ENCODE data around the gene DACH1.

Gene DACH1

GRCh38 chr13:71813187-71813586 lies 53.8 kb downstream of the DACH1 start:
- no peak overlapping the region for H2AFZ ChIP-seq (ENCODE audit: low read depth)
- no peaks in the 10 kb centered on the region for H3K79me2 ChIP-seq (ENCODE audit: insufficient read depth, low read depth)
- no peaks in the 10 kb centered on the region for H3K36me3 ChIP-seq (ENCODE audit: insufficient read depth)
- H3K9ac ChIP-seq, result no peak overlapping the region
- TF ChIP-seq CTCF (conservative IDR thresholded peaks at IDR 0.05; ENCODE audit: low read depth, low read length), result no peak
- H3K4me1 ChIP-seq (ENCODE audit: low read depth, poor library complexity, severe bottlenecking), result no peaks in the 10 kb centered on the region
- no peak overlapping the region for H3K27ac ChIP-seq
- H3K4me3 ChIP-seq (IDR thresholded peaks at IDR 0.05; ENCODE audit: insufficient read depth, low read depth, low read length), result no peak overlapping the region
- H3K4me2 ChIP-seq, result no peak overlapping the region
- no peaks in the 10 kb centered on the region for H4K20me1 ChIP-seq (ENCODE audit: insufficient read depth)
- H3K27me3 ChIP-seq (ENCODE audit: insufficient read depth, low read depth), result no peaks in the 10 kb centered on the region

GRCh38 chr13:71811344-71811743 lies 55.7 kb downstream of the DACH1 start:
- Histone ChIP-seq H3K9ac (no peak overlapping the region), H4K20me1 (ENCODE audit: insufficient read depth) (no peaks in the 10 kb centered on the region)

GRCh38 chr13:71808708-71809107 lies 58.3 kb downstream of the DACH1 start:
- H3K27me3 ChIP-seq (ENCODE audit: insufficient read depth, low read depth), result no peaks in the 10 kb centered on the region
- no peaks in the 10 kb centered on the region for H3K79me2 ChIP-seq (ENCODE audit: insufficient read depth, low read depth)
- no peak overlapping the region for H3K4me3 ChIP-seq (IDR thresholded peaks at IDR 0.05; ENCODE audit: insufficient read depth, low read depth, low read length)
- no peak for TF ChIP-seq CTCF (conservative IDR thresholded peaks at IDR 0.05; ENCODE audit: low read depth, low read length)
- no peaks in the 10 kb centered on the region for H3K4me1 ChIP-seq (ENCODE audit: low read depth, poor library complexity, severe bottlenecking)
- H2AFZ ChIP-seq (ENCODE audit: low read depth), result no peak overlapping the region
- H3K27ac ChIP-seq, result no peak overlapping the region
- no peak overlapping the region for H3K4me2 ChIP-seq
- no peak overlapping the region for H3K9ac ChIP-seq
- H4K20me1 ChIP-seq (ENCODE audit: insufficient read depth), result no peaks in the 10 kb centered on the region
- H3K36me3 ChIP-seq (ENCODE audit: insufficient read depth), result no peaks in the 10 kb centered on the region

More at GRCh38 chr13:71811344-71811743, 55.7 kb downstream of the DACH1 start:
- H3K4me2 ChIP-seq, result no peak overlapping the region
- no peaks in the 10 kb centered on the region for H3K36me3 ChIP-seq (ENCODE audit: insufficient read depth)
- H2AFZ ChIP-seq (ENCODE audit: low read depth), result no peak overlapping the region
- TF ChIP-seq CTCF (conservative IDR thresholded peaks at IDR 0.05; ENCODE audit: low read depth, low read length), result no peak
- H3K79me2 ChIP-seq (ENCODE audit: insufficient read depth, low read depth), result no peaks in the 10 kb centered on the region
- H3K27me3 ChIP-seq (ENCODE audit: insufficient read depth, low read depth), result no peaks in the 10 kb centered on the region
- H3K4me3 ChIP-seq (IDR thresholded peaks at IDR 0.05; ENCODE audit: insufficient read depth, low read depth, low read length), result no peak overlapping the region
- no peaks in the 10 kb centered on the region for H3K4me1 ChIP-seq (ENCODE audit: low read depth, poor library complexity, severe bottlenecking)
- H3K27ac ChIP-seq, result no peak overlapping the region

GRCh38 chr13:71806886-71807285 lies 60.1 kb downstream of the DACH1 start:
- Histone ChIP-seq H3K4me3 (IDR thresholded peaks at IDR 0.05; ENCODE audit: insufficient read depth, low read depth, low read length) (no peak overlapping the region), H3K36me3 (ENCODE audit: insufficient read depth) (no peaks in the 10 kb centered on the region), H3K9ac (no peak overlapping the region), H3K79me2 (ENCODE audit: insufficient read depth, low read depth) (no peaks in the 10 kb centered on the region), H3K27me3 (ENCODE audit: insufficient read depth, low read depth) (no peaks in the 10 kb centered on the region), H3K4me1 (ENCODE audit: low read depth, poor library complexity, severe bottlenecking) (no peaks in the 10 kb centered on the region), H3K27ac (no peak overlapping the region), H4K20me1 (ENCODE audit: insufficient read depth) (no peaks in the 10 kb centered on the region), H3K4me2 (no peak overlapping the region), H2AFZ (ENCODE audit: low read depth) (no peak overlapping the region)
- no peak for TF ChIP-seq CTCF (conservative IDR thresholded peaks at IDR 0.05; ENCODE audit: low read depth, low read length)

All from KMS-11 (cell line).